ENCODE measurements around the gene LYPD8.

Gene LYPD8

DNA sequence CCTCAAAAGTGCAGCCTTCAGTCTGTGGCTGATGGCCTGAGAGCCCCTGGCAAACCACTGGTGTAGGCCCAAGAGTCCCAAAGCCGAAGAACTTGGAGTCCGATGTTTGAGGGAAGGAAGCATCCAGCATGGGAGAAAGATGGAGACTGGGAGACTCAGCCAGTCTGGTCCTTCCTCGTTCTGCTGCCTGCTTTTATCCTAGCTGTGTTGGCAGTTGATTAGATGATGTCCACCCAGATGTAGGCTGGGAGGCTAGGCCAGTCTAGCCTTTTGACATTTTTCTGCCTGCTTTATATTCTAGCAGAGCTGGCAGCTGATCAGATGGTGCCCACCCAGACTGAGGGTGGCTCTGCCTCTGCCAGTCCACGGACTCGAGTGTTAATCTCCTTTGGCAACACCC is 1.1 kb upstream of the LYPD8 start:
- DNase-seq, result no peak

- DNase-seq, result no peak
Measured at GRCh38 chr1:248756151-248756550, 592 bp upstream of the LYPD8 start.

DNA sequence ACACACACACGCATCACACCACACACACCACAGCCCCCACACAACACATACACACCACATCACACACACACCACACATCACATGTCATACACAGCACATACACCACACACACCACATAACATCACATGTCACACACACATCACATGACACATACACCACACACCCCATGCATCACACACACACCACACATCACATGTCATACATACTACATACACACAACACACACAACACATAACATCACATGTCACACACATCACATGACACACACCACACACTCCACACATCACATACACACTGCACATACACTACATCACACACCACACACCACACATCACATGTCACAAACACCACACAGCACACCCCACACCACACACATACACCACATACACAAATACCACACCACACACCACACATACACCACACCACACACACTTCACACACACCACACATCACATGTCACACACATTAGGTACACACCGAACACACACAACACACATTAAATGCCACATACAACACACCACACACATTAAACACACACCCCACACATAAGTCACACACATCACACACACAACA is 1.8 kb downstream of the LYPD8 start:
- DNase-seq, result no peak

GRCh38 chr1:248753029-248753594 is 2.4 kb downstream of the LYPD8 start:
- DNase-seq, result no peak

GRCh38 chr1:248752161-248753028 is 3.2 kb downstream of the LYPD8 start:
- DNase-seq, result no peak

DNA sequence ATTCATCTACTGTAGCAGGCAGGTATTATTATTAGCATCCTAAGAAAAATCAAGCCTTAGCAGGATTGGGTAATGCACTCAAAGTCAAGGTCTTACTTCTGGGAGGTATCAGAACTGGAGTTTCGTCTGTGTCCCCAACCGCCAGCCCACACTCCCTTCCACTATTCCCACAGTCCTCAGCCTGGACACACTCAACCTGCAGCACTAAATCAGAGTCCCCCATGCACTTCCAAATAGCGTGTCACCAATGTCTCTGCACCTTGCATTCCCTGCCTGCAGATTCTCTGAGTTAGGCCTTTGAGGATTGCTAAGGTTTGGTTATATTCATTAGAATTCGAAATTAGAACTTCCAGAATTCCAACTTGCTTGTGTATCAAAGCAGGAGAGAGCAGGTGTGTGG is 3.9 kb downstream of the LYPD8 start:
- DNase-seq, result no peak

DNA sequence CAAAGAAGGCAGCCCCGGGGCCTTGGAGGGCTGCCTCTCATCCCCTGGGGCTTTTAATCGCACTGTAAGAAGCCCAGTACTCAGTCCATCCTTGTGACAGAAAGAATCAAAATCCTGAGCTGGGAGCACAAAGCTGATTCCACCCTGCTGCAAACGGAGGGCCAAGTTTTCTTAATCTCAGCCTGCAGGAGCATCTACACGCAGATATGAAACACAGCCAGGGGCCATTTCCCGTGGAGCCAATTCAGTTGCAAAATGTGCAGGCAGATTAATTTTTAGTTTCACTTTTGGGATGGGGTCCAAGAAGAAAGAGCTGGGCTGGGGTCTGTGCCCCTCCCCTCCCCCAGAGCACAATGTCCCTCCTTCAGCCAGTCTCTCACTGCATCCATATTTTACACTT is 4.4 kb downstream of the LYPD8 start:
- no peak for DNase-seq

GRCh38 chr1:248750496-248750895 is 5.1 kb downstream of the LYPD8 start:
- peak; percentile 68 for DNase-seq

DNA sequence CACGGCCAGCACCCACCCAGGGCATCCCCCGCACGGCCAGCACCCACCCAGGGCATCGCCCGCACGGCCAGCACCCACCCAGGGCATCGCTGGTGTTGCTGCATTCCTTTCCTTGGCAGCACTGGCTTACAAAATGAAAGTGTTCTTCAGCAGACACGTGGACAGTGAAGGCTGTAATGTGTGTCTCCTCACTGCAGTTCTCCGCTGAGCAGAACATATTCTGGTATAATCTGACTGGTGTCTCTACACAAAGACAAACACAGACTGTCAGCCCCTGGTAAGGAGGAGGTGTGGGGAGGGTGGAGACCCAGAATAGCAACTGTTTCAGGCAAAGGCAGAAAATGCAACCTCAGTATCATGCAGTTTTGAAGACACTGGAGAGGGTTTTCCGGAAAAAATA is 7.3 kb downstream of the LYPD8 start:
- DNase-seq, result no peak

GRCh38 chr1:248740876-248741275 is 14.7 kb downstream of the LYPD8 start:
- no peak for DNase-seq

DNA sequence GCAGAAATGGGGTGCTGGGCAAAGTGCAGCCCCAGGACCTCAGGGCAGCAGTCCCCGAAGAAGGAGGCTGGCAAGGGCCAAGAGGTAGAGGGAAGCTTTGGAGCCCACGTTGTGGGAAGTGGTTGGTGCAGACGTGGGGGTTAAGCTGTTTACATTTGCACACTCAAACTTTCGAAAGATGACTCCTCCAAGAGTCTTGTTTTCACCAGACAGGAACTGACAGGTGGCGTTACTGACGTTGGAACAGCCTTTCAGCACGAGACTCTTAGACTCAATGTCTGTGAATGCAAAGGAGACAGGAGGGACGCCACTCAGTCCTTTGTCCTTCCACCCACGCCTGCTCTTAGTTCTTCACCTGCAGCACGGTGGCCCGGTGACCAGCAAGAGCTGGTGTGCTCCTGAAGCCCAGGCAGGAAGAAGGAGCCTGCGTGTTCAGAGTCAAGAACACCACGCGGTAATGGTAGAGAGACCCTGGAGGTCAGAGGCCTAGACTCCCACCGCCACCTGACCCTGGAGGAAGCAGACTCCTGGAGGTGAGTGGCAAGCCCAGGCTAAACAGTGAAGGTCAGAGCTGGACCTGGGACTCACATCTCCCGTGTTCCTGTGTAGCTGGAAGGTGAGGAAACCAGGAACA is 15.9 kb downstream of the LYPD8 start:
- DNase-seq, result no peak

DNA sequence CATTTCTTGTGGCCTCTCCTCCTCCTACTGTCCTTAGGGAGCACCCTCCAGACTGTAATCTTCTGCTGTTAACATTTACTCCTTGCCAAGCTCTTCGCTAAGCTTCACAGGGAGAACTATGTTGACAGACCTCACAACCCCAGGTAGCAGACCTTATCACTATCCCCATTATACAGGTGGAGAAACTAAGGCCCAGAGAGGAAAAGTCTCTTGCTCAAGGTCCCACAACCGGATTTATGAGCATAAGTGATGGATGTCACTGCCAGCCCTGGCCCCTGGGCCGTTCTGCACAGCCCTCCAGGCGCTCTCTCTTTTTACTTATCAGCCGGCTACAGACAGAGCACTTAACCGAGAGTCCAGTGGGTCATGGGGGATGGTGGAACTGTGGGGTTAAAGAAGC is 18.1 kb downstream of the LYPD8 start:
- no peak for DNase-seq

GRCh38 chr1:248736977-248737376 is 18.6 kb downstream of the LYPD8 start:
- DNase-seq, result no peak

DNA sequence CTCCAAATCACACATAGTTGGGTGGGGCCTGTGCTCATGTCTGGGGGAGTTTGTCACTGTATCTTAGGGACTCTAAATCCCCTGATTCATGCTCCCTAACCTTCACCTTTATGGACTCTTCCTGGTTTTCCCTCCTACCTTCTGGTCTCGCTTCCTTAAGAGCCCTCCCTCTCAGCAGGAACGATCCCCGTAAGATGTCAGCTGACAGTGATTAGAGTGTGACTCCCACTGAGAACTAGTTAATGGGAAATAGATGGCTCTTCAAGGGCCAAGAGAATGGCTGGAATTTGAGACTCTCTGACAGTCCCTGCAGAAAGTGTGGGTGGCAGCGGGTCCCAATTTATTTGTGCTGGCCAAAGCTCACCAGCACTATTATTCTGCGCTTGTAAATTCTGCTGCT is 22.0 kb downstream of the LYPD8 start:
- no peak for DNase-seq

- DNase-seq, result peak; percentile 66
Measured at GRCh38 chr1:248730507-248731335, 24.8 kb downstream of the LYPD8 start.

GRCh38 chr1:248714248-248714647 is 41.3 kb downstream of the LYPD8 start:
- DNase-seq, result no peak

GRCh38 chr1:248710305-248710900 is 45.2 kb downstream of the LYPD8 start:
- no peak for DNase-seq

DNA sequence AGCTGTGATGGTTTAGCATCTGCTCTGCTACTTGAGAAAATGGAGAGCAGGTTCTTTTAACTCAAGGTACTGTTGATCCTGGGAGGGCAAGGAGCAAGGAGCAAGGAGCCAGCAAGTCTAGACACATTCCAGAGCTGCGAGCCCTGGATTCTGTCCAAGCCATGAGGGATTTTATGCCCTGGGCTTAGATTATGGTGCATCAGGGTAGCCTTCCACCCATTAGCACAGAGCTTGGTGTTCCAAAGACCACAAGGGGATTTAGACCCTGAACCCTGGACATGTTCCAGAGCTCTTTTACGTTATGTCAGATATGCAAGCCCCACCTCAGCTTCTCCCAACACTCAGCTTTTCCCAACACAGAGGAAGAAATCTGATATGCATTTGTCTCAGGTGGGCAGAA is 51.0 kb downstream of the LYPD8 start:
- DNase-seq, result peak; percentile 13

- DNase-seq, result no peak
Measured at GRCh38 chr1:248703674-248704073, 51.9 kb downstream of the LYPD8 start.

DNA sequence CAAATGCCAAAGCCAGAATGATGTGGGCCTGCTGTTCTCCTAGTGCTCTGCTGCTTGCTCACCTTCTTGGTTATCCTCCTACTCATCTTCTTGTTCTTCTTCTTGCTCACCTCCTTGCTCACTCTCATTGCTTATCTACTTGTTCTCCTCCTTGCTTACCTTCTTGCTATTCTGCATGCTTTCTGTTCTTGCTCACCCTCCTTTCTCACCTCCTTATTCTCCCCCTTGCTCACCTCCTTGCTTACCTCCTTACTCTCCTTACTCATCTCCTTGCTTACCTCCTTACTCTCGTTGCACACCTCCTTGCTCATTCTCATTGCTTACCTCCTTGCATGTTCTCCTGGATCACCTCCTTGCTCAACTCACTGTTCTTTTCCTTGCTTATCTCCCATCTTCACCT is 52.8 kb downstream of the LYPD8 start, which contains the start of gene OR14I1:
Gene OR14I1, minus strand, starts transcription at position 53 of the 400 bp plus-strand sequence.
- no peak for DNase-seq

GRCh38 chr1:248699099-248699498 is 56.5 kb downstream of the LYPD8 start:
- no peak for DNase-seq

- no peak for DNase-seq
Measured at GRCh38 chr1:248697907-248698306, 57.7 kb downstream of the LYPD8 start.

Measured in NCI-H2171 treated with DMSO at 0.1 percent for 48 hours (cell line).